ENCODE results near the gene TMEM86B. TPM values are rescaled to one million over a fixed set of nuclear protein-coding genes. Genes with fewer than 3 reads are reported as not detected.

TMEM86B gene
- total RNA-seq, 1 donor from 2014 or later = 2.9 TPM

- H3K9me3 ChIP-seq = no peaks in the 10 kb centered on the region
- H3K27me3 ChIP-seq = no peaks in the 10 kb centered on the region
- H3K4me1 ChIP-seq = peaks cover 63% of the 10 kb centered on the region
- H3K36me3 ChIP-seq = no peaks in the 10 kb centered on the region
- H3K4me3 ChIP-seq = peak overlapping the region; percentile 70 to 95
- no peak for DNase-seq (ENCODE audit: extremely low spot score in 2 of 2)
- peak overlapping the region; percentile 82 for H3K27ac ChIP-seq
- intact Hi-C loops (cut with DNase I) = no loop called here
- TF ChIP-seq CTCF (IDR thresholded peaks at IDR 0.05) (no peak), POLR2A (IDR thresholded peaks at IDR 0.05) (no peak), POLR2AphosphoS5 (IDR thresholded peaks at IDR 0.05; ENCODE audit: insufficient read depth in 1 of 2, low read depth in 1 of 2) (no peak)
Observed at GRCh38 chr19:55257461-55258420, 29.2 kb upstream of the TMEM86B start.

- intact Hi-C loops (cut with DNase I) = no loop called here
Observed at GRCh38 chr19:55256562-55257460, 28.2 kb upstream of the TMEM86B start.

DNA sequence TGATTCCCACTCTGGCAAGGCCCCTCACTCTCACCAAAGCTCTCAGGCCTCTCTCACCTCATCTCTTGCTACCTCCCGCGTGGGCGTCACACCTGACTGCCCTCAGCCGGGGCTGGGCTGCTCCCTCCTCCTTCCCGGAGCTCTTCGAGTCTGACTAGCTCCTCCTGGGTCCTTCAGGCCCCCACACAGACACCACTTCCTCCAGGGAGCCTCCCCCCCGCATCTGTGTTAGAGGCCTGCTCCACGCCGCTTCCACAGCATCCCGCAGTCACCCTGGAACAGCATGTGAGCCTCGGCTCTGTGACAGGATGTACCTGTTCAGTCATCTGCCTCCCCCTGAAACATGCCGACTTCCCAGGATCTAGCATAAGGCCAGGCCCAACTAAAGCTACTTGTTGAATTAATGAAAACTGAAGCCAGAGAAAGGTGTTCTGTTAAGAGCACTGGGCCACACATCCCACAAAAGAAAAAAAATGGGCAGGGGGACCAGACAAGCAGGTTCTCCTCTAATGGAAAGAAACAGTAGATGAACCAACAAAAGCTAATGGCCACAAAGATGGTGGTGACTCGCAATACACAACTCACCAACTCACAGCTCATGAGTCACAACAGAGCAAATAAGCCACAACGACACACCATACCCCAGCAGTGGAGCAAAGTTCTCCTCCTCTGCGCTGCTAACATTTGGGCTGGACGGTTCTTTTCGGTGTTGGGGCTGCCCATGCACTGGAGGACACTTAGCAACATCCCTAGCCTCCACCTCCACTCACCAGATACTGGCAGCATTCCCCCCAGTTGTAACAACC, 27.3 kb upstream of the TMEM86B start:
- intact Hi-C loops (cut with DNase I) = no loop called here
- Histone ChIP-seq H3K9me3 (no peaks in the 10 kb centered on the region), H3K27me3 (no peaks in the 10 kb centered on the region), H3K4me3 (peak overlapping the region; percentile 70 to 95), H3K36me3 (no peaks in the 10 kb centered on the region), H3K4me1 (peaks cover 80% of the 10 kb centered on the region), H3K27ac (peak overlapping the region; percentile 60)
- no peak for DNase-seq (ENCODE audit: extremely low spot score in 2 of 2)
- no peak for TF ChIP-seq POLR2AphosphoS5 (IDR thresholded peaks at IDR 0.05; ENCODE audit: insufficient read depth in 1 of 2, low read depth in 1 of 2)
- no peak for TF ChIP-seq POLR2A (IDR thresholded peaks at IDR 0.05)
- TF ChIP-seq CTCF (IDR thresholded peaks at IDR 0.05) = no peak

More at GRCh38 chr19:55256562-55257460, 28.2 kb upstream of the TMEM86B start:
- Histone ChIP-seq H3K4me3 (peak overlapping the region; percentile 70 to 95), H3K9me3 (no peaks in the 10 kb centered on the region), H3K36me3 (no peaks in the 10 kb centered on the region), H3K27me3 (no peaks in the 10 kb centered on the region), H3K27ac (no peak overlapping the region), H3K4me1 (peaks cover 70% of the 10 kb centered on the region)
- TF ChIP-seq CTCF (IDR thresholded peaks at IDR 0.05) (no peak), POLR2A (IDR thresholded peaks at IDR 0.05) (no peak), POLR2AphosphoS5 (IDR thresholded peaks at IDR 0.05; ENCODE audit: insufficient read depth in 1 of 2, low read depth in 1 of 2) (no peak)
- no peak for DNase-seq (ENCODE audit: extremely low spot score in 2 of 2)

GRCh38 chr19:55254625-55254977, 26.0 kb upstream of the TMEM86B start:
- intact Hi-C loops (cut with DNase I) = no loop called here
- peak overlapping the region; percentile 27 for H3K4me3 ChIP-seq
- H3K27ac ChIP-seq = peak overlapping the region; percentile 60
- H3K9me3 ChIP-seq = no peaks in the 10 kb centered on the region
- H3K4me1 ChIP-seq = peaks cover 84% of the 10 kb centered on the region
- TF ChIP-seq CTCF (IDR thresholded peaks at IDR 0.05) (no peak), POLR2AphosphoS5 (IDR thresholded peaks at IDR 0.05; ENCODE audit: insufficient read depth in 1 of 2, low read depth in 1 of 2) (no peak), POLR2A (IDR thresholded peaks at IDR 0.05) (no peak)
- no peaks in the 10 kb centered on the region for H3K36me3 ChIP-seq
- DNase-seq (ENCODE audit: extremely low spot score in 2 of 2) = no peak
- no peaks in the 10 kb centered on the region for H3K27me3 ChIP-seq

Data from vagina (tissue), 2 donors.